ENCODE data around the gene CAGE1.

GRCh38 chr6:7332090-7332745 is 57.3 kb downstream of the CAGE1 start:
- TF ChIP-seq POLR2AphosphoS5 (IDR thresholded peaks at IDR 0.05; ENCODE audit: low read depth, low read length), result no peak
- TF ChIP-seq TAF1 (IDR thresholded peaks at IDR 0.05; ENCODE audit: borderline replicate concordance, insufficient read depth, low read length), result no peak

Data from PFSK-1 (cell line).